Astrocyte (in vitro differentiated cells and primary cell): ENCODE measurements around the gene EPHA7.

Source experiments
- EZH2 ChIP-seq: IDR thresholded peaks from 2 replicates; pipeline ENCODE4 v1.6.1; 2012; ENCODE audit warnings: mild to moderate bottlenecking, low read length, inconsistent platforms; ENCODE audit not compliant: insufficient read depth
- TF ChIP-seq, protein P1 (sequence below): IDR thresholded peaks from 2 replicates; pipeline ENCODE4 v1.5.1; 2011; ENCODE audit warnings: low read depth, mild to moderate bottlenecking, inconsistent platforms, low read length, moderate library complexity; ENCODE audit not compliant: insufficient read depth

DNA sequence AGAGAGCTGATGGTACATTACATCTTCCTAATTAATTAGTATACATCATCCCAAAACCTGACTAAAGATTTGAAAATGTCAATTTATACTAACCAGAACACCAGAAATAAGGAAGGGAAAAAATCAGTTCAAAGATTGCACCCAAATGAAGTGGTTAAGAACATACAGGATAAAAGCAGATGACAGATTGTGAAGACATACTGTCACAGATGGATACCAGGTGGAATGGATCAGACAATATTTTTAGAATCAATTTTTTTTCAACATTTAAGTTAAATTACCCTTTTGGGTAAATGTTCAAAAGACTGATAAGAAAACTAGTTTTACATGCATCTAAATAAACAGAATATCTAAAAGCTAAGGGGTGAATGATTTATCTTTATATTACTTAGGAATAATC lies 47.6 kb downstream of the EPHA7 start:
- no peak for TF ChIP-seq EZH2
- TF ChIP-seq, protein P1, sequence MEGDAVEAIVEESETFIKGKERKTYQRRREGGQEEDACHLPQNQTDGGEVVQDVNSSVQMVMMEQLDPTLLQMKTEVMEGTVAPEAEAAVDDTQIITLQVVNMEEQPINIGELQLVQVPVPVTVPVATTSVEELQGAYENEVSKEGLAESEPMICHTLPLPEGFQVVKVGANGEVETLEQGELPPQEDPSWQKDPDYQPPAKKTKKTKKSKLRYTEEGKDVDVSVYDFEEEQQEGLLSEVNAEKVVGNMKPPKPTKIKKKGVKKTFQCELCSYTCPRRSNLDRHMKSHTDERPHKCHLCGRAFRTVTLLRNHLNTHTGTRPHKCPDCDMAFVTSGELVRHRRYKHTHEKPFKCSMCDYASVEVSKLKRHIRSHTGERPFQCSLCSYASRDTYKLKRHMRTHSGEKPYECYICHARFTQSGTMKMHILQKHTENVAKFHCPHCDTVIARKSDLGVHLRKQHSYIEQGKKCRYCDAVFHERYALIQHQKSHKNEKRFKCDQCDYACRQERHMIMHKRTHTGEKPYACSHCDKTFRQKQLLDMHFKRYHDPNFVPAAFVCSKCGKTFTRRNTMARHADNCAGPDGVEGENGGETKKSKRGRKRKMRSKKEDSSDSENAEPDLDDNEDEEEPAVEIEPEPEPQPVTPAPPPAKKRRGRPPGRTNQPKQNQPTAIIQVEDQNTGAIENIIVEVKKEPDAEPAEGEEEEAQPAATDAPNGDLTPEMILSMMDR: no peak
